Left renal cortex interstitium (tissue), 4 donors: ENCODE data around the gene LIMS3. TPM values are rescaled to one million over a fixed set of nuclear protein-coding genes. Genes with fewer than 3 reads are reported as not detected.
"Not testable (repeated sequence)": the region's sequence is repeated elsewhere in the genome, so short reads cannot be mapped to it uniquely, and the experiment has no call there.

ENCODE experiments used
- DNase-seq, 4 donors: peaks; one replicate each; pipeline ENCODE4 v3.0.0-alpha.2; 2013; ENCODE audit warnings: low read depth in 4 of 4, low spot score in 2 of 4, missing footprints in 1 of 4
- polyA plus RNA-seq, 4 donors: library from polyadenylated mRNA; unstranded; fragments of 120-200 nt; gene quantifications; one replicate each; pipeline ENCODE4 v1.2.1, GENCODE V29; 2013; ENCODE audit not compliant: insufficient read length in 4 of 4

LIMS3 gene
- polyA plus RNA-seq: 1 to 10 TPM; 3.4 to 7.4 (median 5.1) TPM

- DNase-seq: not testable (repeated sequence)
Observed at GRCh38 chr2:109898462-109899336, at the start of gene LIMS3. TSS of gene LIMS3 (plus strand) at chr2:109898688. CDS start at chr2:109898729, 41 bp downstream.

GRCh38 chr2:109871129-109871751 lies 27.2 kb upstream of the LIMS3 start:
- DNase-seq: not testable (repeated sequence)

GRCh38 chr2:109876625-109877024 lies 21.9 kb upstream of the LIMS3 start:
- not testable (repeated sequence) for DNase-seq

GRCh38 chr2:109882112-109882511 lies 16.4 kb upstream of the LIMS3 start:
- not testable (repeated sequence) for DNase-seq

- not testable (repeated sequence) for DNase-seq
Observed at GRCh38 chr2:109888414-109888813, 10.1 kb upstream of the LIMS3 start.

GRCh38 chr2:109889909-109890308 lies 8.6 kb upstream of the LIMS3 start:
- DNase-seq: not testable (repeated sequence)

GRCh38 chr2:109891024-109891423 lies 7.5 kb upstream of the LIMS3 start:
- DNase-seq: not testable (repeated sequence)

- not testable (repeated sequence) for DNase-seq
Observed at GRCh38 chr2:109893736-109894135, 4.8 kb upstream of the LIMS3 start.

- DNase-seq: not testable (repeated sequence)
Observed at GRCh38 chr2:109894141-109894540, 4.3 kb upstream of the LIMS3 start.

- DNase-seq: not testable (repeated sequence)
Observed at GRCh38 chr2:109895090-109895869, 3.2 kb upstream of the LIMS3 start.

- DNase-seq: not testable (repeated sequence)
Observed at GRCh38 chr2:109896212-109896611, 2.3 kb upstream of the LIMS3 start.

GRCh38 chr2:109897769-109898461 lies 573 bp upstream of the LIMS3 start:
- not testable (repeated sequence) for DNase-seq

GRCh38 chr2:109905796-109906195 lies 7.3 kb downstream of the LIMS3 start:
- DNase-seq: not testable (repeated sequence)

GRCh38 chr2:109908626-109909025 lies 10.1 kb downstream of the LIMS3 start:
- DNase-seq: not testable (repeated sequence)

- DNase-seq: not testable (repeated sequence)
Observed at GRCh38 chr2:109910789-109911188, 12.3 kb downstream of the LIMS3 start.

GRCh38 chr2:109913911-109914310 lies 15.4 kb downstream of the LIMS3 start:
- DNase-seq: not testable (repeated sequence)

- DNase-seq: not testable (repeated sequence)
Observed at GRCh38 chr2:109914552-109914951, 16.1 kb downstream of the LIMS3 start.

- not testable (repeated sequence) for DNase-seq
Observed at GRCh38 chr2:109915830-109916229, 17.3 kb downstream of the LIMS3 start.

GRCh38 chr2:109920162-109920561 lies 21.7 kb downstream of the LIMS3 start:
- DNase-seq: not testable (repeated sequence)
